Parathyroid adenoma (tissue), 2 donors: ENCODE measurements around the gene CLCN6.

Experiments
- H2AFZ ChIP-seq: fragments of 300-600 bp; sonication (generic); one replicate; pipeline ENCODE4 v1.7.0; 2017; ENCODE audit warnings: antibody characterized with exemption, mild to moderate bottlenecking
- H3K27ac ChIP-seq: fragments of 300-600 bp; sonication (generic); one replicate; pipeline ENCODE4 v1.7.0; 2017
- H3K27me3 ChIP-seq: fragments of 300-600 bp; sonication (generic); one replicate; pipeline ENCODE4 v1.7.0; 2017; ENCODE audit warnings: low read length; ENCODE audit not compliant: control insufficient read depth, insufficient read depth
- H3K36me3 ChIP-seq: fragments of 300-600 bp; sonication (generic); one replicate; pipeline ENCODE4 v1.7.0; 2017; ENCODE audit warnings: low read length; ENCODE audit not compliant: control insufficient read depth, insufficient read depth
- H3K4me1 ChIP-seq: fragments of 300-600 bp; sonication (generic); one replicate; pipeline ENCODE4 v1.7.0; 2017; ENCODE audit warnings: control low read depth
- H3K4me2 ChIP-seq: fragments of 300-600 bp; sonication (generic); one replicate; pipeline ENCODE4 v1.7.0; 2017; ENCODE audit warnings: low read length
- H3K4me3 ChIP-seq: fragments of 300-600 bp; sonication (generic); one replicate; pipeline ENCODE4 v1.7.0; 2017; ENCODE audit warnings: low read depth, low read length
- H3K79me2 ChIP-seq: fragments of 300-600 bp; sonication (generic); one replicate; pipeline ENCODE4 v1.7.0; 2017; ENCODE audit warnings: control low read depth
- H3K9ac ChIP-seq: fragments of 300-600 bp; sonication (generic); one replicate; pipeline ENCODE4 v1.7.0; 2017; ENCODE audit warnings: mild to moderate bottlenecking
- H3K9me3 ChIP-seq: fragments of 300-600 bp; sonication (generic); one replicate; pipeline ENCODE4 v1.7.0; 2017; ENCODE audit warnings: low read length; ENCODE audit not compliant: control insufficient read depth
- CTCF ChIP-seq: fragments of 300-600 bp; sonication (generic); IDR thresholded peaks from one replicate; pipeline ENCODE4 v1.7.0; 2017; ENCODE audit warnings: antibody characterized with exemption, mild to moderate bottlenecking
- donor health status: primary hyperparathyroidism.

CLCN6 gene

GRCh38 chr1:11856698-11857097 lies 50.7 kb downstream of the CLCN6 start:
- no peak for TF ChIP-seq CTCF
- Histone ChIP-seq H3K9ac (no peak overlapping the region), H3K4me3 (no peak overlapping the region), H3K36me3 (no peaks in the 10 kb centered on the region), H3K9me3 (no peaks in the 10 kb centered on the region), H3K27me3 (no peaks in the 10 kb centered on the region), H3K27ac (no peak overlapping the region), H3K4me2 (no peak overlapping the region), H3K79me2 (no peaks in the 10 kb centered on the region), H3K4me1 (no peaks in the 10 kb centered on the region), H2AFZ (no peak overlapping the region)

- TF ChIP-seq CTCF, result no peak
- no peak overlapping the region for H3K27ac ChIP-seq
- H3K27me3 ChIP-seq, result no peaks in the 10 kb centered on the region
- H3K4me3 ChIP-seq, result no peak overlapping the region
- no peaks in the 10 kb centered on the region for H3K4me1 ChIP-seq
- H3K4me2 ChIP-seq, result no peak overlapping the region
- no peak overlapping the region for H2AFZ ChIP-seq
- H3K9me3 ChIP-seq, result no peaks in the 10 kb centered on the region
- H3K36me3 ChIP-seq, result no peaks in the 10 kb centered on the region
- no peaks in the 10 kb centered on the region for H3K79me2 ChIP-seq
- H3K9ac ChIP-seq, result no peak overlapping the region
Observed at GRCh38 chr1:11857164-11857851, 51.3 kb downstream of the CLCN6 start.

- Histone ChIP-seq H3K79me2 (no peaks in the 10 kb centered on the region), H3K27me3 (no peaks in the 10 kb centered on the region), H3K4me1 (no peaks in the 10 kb centered on the region), H3K4me3 (no peak overlapping the region), H3K36me3 (no peaks in the 10 kb centered on the region), H3K9ac (no peak overlapping the region), H3K27ac (no peak overlapping the region), H2AFZ (no peak overlapping the region), H3K4me2 (no peak overlapping the region), H3K9me3 (no peaks in the 10 kb centered on the region)
- TF ChIP-seq CTCF, result no peak
Observed at GRCh38 chr1:11858158-11858557, 52.2 kb downstream of the CLCN6 start.

GRCh38 chr1:11858613-11858967 lies 52.6 kb downstream of the CLCN6 start, which contains the start of gene NPPB:
Gene NPPB, minus strand, starts transcription at chr1:11858945. Its CDS starts 112 bp downstream, at chr1:11858833.
- H2AFZ ChIP-seq, result peak within 1 kb of the TSS; percentile 58
- no peaks in the 10 kb centered on the region for H3K4me1 ChIP-seq
- no peak within 1 kb of the TSS for H3K4me3 ChIP-seq
- no peak for TF ChIP-seq CTCF
- H3K9me3 ChIP-seq, result no peaks in the 10 kb centered on the region
- no peaks in the 10 kb centered on the region for H3K79me2 ChIP-seq
- no peak within 1 kb of the TSS for H3K9ac ChIP-seq
- H3K4me2 ChIP-seq, result no peak within 1 kb of the TSS
- no peaks in the 10 kb centered on the region for H3K27me3 ChIP-seq
- no peaks in the 10 kb centered on the region for H3K36me3 ChIP-seq
- no peak within 1 kb of the TSS for H3K27ac ChIP-seq
